ENCODE measurements around the gene CHD5.

Gene CHD5

GRCh38 chr1:6109688-6110087 lies 70.4 kb downstream of the CHD5 start:
- TF ChIP-seq CTCF (IDR thresholded peaks at IDR 0.05; ENCODE audit: low read depth, low read length) = no peak
- in situ Hi-C loops (cut with HindIII; ENCODE audit: low sequenced_read_pairs) = no loop called here
- DNase-seq (ENCODE audit: low read depth, low spot score) = no peak
- H3K4me3 ChIP-seq (ENCODE audit: low read depth, low read length) = no peak overlapping the region

GRCh38 chr1:6108937-6109614 lies 71.0 kb downstream of the CHD5 start:
- no peak overlapping the region for H3K4me3 ChIP-seq (ENCODE audit: low read depth, low read length)
- peak; percentile 48 for TF ChIP-seq CTCF (IDR thresholded peaks at IDR 0.05; ENCODE audit: low read depth, low read length)
- in situ Hi-C loops (cut with HindIII; ENCODE audit: low sequenced_read_pairs) = no loop called here
- peak; percentile 16 for DNase-seq (ENCODE audit: low read depth, low spot score)

- no peak overlapping the region for H3K4me3 ChIP-seq (ENCODE audit: low read depth, low read length)
- in situ Hi-C loops (cut with HindIII; ENCODE audit: low sequenced_read_pairs) = no loop called here
- TF ChIP-seq CTCF (IDR thresholded peaks at IDR 0.05; ENCODE audit: low read depth, low read length) = no peak
- DNase-seq (ENCODE audit: low read depth, low spot score) = no peak
These were observed 71.6 kb downstream of the CHD5 start for GRCh38 chr1:6108476-6108875.

- no peak for TF ChIP-seq CTCF (IDR thresholded peaks at IDR 0.05; ENCODE audit: low read depth, low read length)
- H3K4me3 ChIP-seq (ENCODE audit: low read depth, low read length) = no peak overlapping the region
- no peak for DNase-seq (ENCODE audit: low read depth, low spot score)
- in situ Hi-C loops (cut with HindIII; ENCODE audit: low sequenced_read_pairs) = no loop called here
These were observed 72.4 kb downstream of the CHD5 start for GRCh38 chr1:6107409-6108356.

- no peak for DNase-seq (ENCODE audit: low read depth, low spot score)
- no peak overlapping the region for H3K4me3 ChIP-seq (ENCODE audit: low read depth, low read length)
- TF ChIP-seq CTCF (IDR thresholded peaks at IDR 0.05; ENCODE audit: low read depth, low read length) = no peak
- in situ Hi-C loops (cut with HindIII; ENCODE audit: low sequenced_read_pairs) = no loop called here
These were observed 73.1 kb downstream of the CHD5 start for GRCh38 chr1:6106977-6107376.

GRCh38 chr1:6106321-6106731 lies 73.8 kb downstream of the CHD5 start:
- no peak for DNase-seq (ENCODE audit: low read depth, low spot score)
- H3K4me3 ChIP-seq (ENCODE audit: low read depth, low read length) = no peak overlapping the region
- no peak for TF ChIP-seq CTCF (IDR thresholded peaks at IDR 0.05; ENCODE audit: low read depth, low read length)
- in situ Hi-C loops (cut with HindIII; ENCODE audit: low sequenced_read_pairs) = no loop called here

All from astrocyte of the spinal cord (primary cell).